Stimulated activated CD8-positive, alpha-beta memory T cell treated with anti-CD3 and anti-CD28 coated beads, Interleukin-12 subunit alpha, Interleukin-12 subunit beta, amount 100 ng/mL, for 1 hour (primary cell): Measurements from ENCODE around the gene C20orf141.

Experiments
- DNase-seq: peaks from one replicate; pipeline ENCODE4 v3.0.0-alpha.2; 2020; ENCODE audit warnings: low read depth

The C20orf141 gene

GRCh38 chr20:2851086-2851485 is 36.3 kb downstream of the C20orf141 start:
- no peak for DNase-seq

DNA sequence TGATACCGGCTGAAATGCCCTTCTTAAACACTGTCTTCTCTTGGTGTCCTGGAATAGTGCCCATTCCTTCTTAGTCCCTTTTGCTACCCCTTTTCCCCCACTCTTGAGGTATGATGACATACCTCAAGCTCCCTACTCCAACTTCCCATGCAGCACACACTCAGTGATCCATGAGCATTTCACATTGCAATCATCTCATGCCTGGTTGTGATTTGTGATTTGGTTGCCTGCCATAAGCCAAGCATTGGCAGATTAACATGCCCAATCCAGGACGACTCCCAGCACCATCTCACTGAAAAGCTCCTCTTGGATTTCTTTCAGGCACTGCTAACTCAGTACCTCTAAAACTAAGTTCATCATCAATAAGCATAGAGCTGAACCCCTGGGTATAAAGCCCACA is 43.8 kb downstream of the C20orf141 start:
- DNase-seq = no peak

GRCh38 chr20:2859330-2860121 is 44.7 kb downstream of the C20orf141 start:
- DNase-seq = no peak

DNA sequence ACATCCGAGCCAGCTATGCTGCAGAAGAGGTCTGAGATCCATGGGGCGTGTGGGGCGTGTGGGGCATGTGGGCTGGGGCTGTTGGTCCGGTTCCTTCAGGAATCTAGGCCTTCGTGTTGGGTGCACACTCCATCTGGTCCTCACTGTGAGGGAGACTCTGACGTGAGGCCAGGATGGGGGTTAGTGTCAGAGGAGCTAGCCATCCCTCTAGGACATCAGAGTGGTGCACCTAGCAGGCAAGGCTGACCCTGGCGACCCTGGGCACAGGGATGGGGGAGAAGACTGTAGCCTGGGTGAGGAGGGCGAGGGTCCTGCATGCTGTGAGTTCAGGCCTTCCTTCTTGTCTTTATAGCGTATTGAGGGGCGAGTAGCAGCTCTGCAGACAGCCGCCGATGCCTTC is 49.8 kb downstream of the C20orf141 start:
- DNase-seq = no peak

DNA sequence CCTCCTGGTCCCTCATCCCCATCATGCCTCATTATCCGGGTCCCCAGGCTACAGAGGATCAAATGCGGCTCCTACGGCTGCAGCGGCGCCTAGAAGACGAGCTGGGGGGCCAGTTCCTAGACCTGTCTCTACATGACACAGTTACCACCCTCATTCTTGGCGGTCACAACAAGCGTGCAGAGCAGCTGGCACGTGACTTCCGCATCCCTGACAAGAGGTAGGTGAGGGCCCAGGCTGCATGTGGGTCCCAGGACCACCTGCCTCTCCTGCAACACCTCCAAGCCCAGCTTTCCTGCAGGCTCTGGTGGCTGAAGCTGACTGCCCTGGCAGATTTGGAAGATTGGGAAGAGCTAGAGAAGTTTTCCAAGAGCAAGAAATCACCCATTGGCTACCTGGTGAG is 50.3 kb downstream of the C20orf141 start:
- DNase-seq = no peak
